Psoas muscle (tissue), 8 donors: Measurements from ENCODE around the gene TSSK6. TPM values are rescaled to one million over a fixed set of nuclear protein-coding genes. Genes with fewer than 3 reads are reported as not detected.
A peak's percentile ranks its signal among the peaks of the same experiment; 100 is the strongest.

ENCODE experiments used
- ATAC-seq, 4 donors: fragments of 200-7000 bp; cut with Tn5 transposase; one replicate each; pipeline ENCODE4 v1.9.1; 2020; ENCODE audit warnings: moderate library complexity in 3 of 4, mild to moderate bottlenecking in 2 of 4
- DNase-seq, 2 donors: peaks; one replicate each; pipeline ENCODE4 v3.0.0-alpha.2; 2020
- H3K27ac ChIP-seq: fragments of 200-600 bp; one replicate; pipeline ENCODE4 v1.8.0; 2022
- H3K27me3 ChIP-seq, 3 donors: fragments of 200-600 bp in 1 of 3; one replicate each; pipeline versions ENCODE4 v1.6.1 to v1.8.0; 2013 to 2022; ENCODE audit warnings: low read length in 2 of 3, mild to moderate bottlenecking in 2 of 3, moderate library complexity in 1 of 3; ENCODE audit not compliant: insufficient read depth in 3 of 3
- H3K36me3 ChIP-seq, 2 donors: fragments of 200-600 bp in 1 of 2; one replicate each; pipeline versions ENCODE4 v1.6.1 to v1.8.0; 2013 to 2022; ENCODE audit warnings: low read depth in 1 of 2, mild to moderate bottlenecking in 1 of 2, moderate library complexity in 1 of 2; ENCODE audit not compliant: insufficient read depth in 1 of 2
- H3K4me1 ChIP-seq: fragments of 200-600 bp; one replicate; pipeline ENCODE4 v1.8.0; 2022
- H3K4me3 ChIP-seq: fragments of 200-600 bp; one replicate; pipeline ENCODE4 v1.8.0; 2022; ENCODE audit warnings: mild to moderate bottlenecking
- H3K9me3 ChIP-seq: fragments of 200-600 bp; one replicate; pipeline ENCODE4 v1.8.0; 2022
- WGBS, 3 donors: extraction: QIAGEN DNeasy Blood & Tissue Kit; methylation state at CpG; one replicate each; pipeline versions ENCODE4 v1.1.6 to v1.1.7; 2013; 5-methylcytosine and 5-hydroxymethylcytosine counted together
- intact Hi-C, 2 donors: fragments of 100-400 bp; cut with DNase I; formaldehyde crosslinking; loops; one replicate each; pipeline versions ENCODE4 v1.11.0 to v1.14.2; 2022
- polyA plus RNA-seq, 3 donors: library from polyadenylated mRNA; stranded (reverse); fragments of 200-250 nt; gene quantifications; one replicate each; pipeline ENCODE4 v1.2.3, GENCODE V29; 2013
- total RNA-seq, 4 donors: library from RNA; stranded (reverse); fragmentation: NEBNext Ultra II Directional in 2 of 4; extraction: Animal tissue kit (Norgen Biotek cat#: 25700) in 2 of 4; gene quantifications; one replicate each; pipeline versions ENCODE4 v1.2.1 to v1.2.4, GENCODE V29; 2021 to 2023
- TF ChIP-seq, protein P1 (sequence below): fragments of 200-600 bp; IDR thresholded peaks from one replicate; pipeline ENCODE4 v1.8.0; 2022; ENCODE audit warnings: antibody characterized with exemption
- donor health status: healthy with polysubstance abuse.
- donor health status: DM: no; HTN: no; CAD: no; lungs with moderate emphysema.
- donor health status: Bipolar disorder and iron deficiency.
- donor health status: healthy.
- donor health status: DM: yes; HTN: yes; CAD: no.
- donor health status: DM: no; HTN: no; CAD: no.
- donor health status: DM: no; HTN: no; CAD: no.
- donor health status: DM: yes; HTN: yes; CAD: no.

TSSK6 gene
- total and polyA plus RNA-seq, 7 donors = 0.37 to 3.2 (median 0.99) TPM; not detected in 1

DNA sequence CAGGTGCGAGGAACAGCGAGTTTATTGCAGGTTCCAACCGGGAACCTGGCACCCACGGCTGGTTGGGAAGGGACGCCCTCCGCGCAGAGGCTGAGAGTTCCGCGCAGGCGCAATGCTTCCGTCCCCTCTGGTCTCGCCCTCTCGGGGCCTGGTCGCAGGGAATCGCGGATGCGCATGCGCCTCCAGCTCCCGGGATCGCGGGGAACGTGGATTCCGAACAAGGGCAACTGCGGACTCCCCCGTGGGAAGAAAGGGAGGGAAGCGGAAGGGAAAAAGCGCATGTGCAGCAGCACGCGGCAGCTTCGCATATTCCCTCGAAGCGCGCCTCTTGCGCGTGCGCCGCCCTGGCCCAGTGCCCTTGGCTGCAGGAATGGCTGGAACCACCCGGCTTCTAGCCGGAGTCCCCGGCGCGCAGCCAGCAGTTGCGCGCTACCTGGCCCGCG lies 1.1 kb downstream of the TSSK6 start:
- intact Hi-C loops = no loop called here
- H3K36me3 ChIP-seq = peaks cover 0 to 4% of the 10 kb centered on the region in 2 donors
- TF ChIP-seq, protein P1, sequence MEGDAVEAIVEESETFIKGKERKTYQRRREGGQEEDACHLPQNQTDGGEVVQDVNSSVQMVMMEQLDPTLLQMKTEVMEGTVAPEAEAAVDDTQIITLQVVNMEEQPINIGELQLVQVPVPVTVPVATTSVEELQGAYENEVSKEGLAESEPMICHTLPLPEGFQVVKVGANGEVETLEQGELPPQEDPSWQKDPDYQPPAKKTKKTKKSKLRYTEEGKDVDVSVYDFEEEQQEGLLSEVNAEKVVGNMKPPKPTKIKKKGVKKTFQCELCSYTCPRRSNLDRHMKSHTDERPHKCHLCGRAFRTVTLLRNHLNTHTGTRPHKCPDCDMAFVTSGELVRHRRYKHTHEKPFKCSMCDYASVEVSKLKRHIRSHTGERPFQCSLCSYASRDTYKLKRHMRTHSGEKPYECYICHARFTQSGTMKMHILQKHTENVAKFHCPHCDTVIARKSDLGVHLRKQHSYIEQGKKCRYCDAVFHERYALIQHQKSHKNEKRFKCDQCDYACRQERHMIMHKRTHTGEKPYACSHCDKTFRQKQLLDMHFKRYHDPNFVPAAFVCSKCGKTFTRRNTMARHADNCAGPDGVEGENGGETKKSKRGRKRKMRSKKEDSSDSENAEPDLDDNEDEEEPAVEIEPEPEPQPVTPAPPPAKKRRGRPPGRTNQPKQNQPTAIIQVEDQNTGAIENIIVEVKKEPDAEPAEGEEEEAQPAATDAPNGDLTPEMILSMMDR = no peak
- 7 to 15% (median 12%) methylated on average over 45 to 46 of the region's 46 CpGs for WGBS, 3 donors
- H3K4me3 ChIP-seq = peak overlapping the region; percentile 57
- H3K27me3 ChIP-seq = no peaks in the 10 kb centered on the region
- peaks cover 16% of the 10 kb centered on the region for H3K4me1 ChIP-seq
- H3K9me3 ChIP-seq = no peaks in the 10 kb centered on the region
- DNase-seq = peak; percentile 74 to 85
- peak; percentile 11 to 23 (median 15) for ATAC-seq
- H3K27ac ChIP-seq = no peak overlapping the region

DNA sequence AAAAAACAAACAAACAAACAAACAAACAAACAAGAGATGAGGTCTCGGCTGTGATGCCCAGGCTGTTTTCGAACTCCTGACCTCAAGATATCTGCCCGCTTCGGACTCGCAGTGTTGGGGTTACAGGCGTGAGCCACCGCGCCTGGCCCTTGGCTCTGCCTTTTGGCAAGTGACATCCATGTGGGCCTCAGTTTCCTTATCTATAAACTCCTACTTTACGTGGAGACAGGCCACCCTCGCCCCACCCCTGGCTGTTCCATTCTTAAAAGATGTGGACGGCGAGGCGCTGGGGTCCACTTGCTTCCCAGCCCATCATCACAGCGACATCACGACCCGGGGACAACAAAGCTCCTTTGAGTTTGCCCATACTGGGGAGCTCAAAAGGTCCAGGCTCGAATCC lies 1.7 kb downstream of the TSSK6 start:
- no peaks in the 10 kb centered on the region for H3K27me3 ChIP-seq
- peak overlapping the region; percentile 57 for H3K4me3 ChIP-seq
- intact Hi-C loops = no loop called here
- H3K4me1 ChIP-seq = peaks cover 16% of the 10 kb centered on the region
- no peaks in the 10 kb centered on the region for H3K36me3 ChIP-seq
- TF ChIP-seq, protein P1 = no peak
- WGBS, 3 donors = 81 to 83% (median 82%) methylated on average over 17 of the region's 17 CpGs
- ATAC-seq = no peak
- DNase-seq = no peak
- H3K9me3 ChIP-seq = no peaks in the 10 kb centered on the region
- no peak overlapping the region for H3K27ac ChIP-seq

DNA sequence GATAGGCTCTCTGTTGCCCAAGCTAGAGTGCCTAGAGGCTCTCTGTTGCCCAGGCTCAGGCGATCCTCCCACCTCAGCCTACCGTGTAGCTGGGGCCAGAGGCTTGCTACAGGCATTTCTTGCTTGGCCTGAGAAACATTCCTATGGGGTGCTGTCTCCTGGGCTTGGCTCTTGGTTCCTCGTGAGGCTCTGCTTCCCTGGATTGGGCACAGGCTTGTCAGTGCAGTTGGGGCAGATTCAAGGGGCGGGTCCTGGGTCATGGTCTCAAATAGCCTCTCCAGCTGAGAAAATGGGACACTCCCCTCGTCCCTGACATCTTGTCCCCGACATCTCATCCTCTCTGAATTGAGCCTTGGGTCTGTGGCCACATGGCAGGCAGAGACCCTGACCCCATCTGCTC lies 4.9 kb downstream of the TSSK6 start:
- no peaks in the 10 kb centered on the region for H3K4me1 ChIP-seq
- intact Hi-C loops = no loop called here
- 18 to 21% (median 18%) methylated on average over 6 of the region's 6 CpGs for WGBS, 3 donors

DNA sequence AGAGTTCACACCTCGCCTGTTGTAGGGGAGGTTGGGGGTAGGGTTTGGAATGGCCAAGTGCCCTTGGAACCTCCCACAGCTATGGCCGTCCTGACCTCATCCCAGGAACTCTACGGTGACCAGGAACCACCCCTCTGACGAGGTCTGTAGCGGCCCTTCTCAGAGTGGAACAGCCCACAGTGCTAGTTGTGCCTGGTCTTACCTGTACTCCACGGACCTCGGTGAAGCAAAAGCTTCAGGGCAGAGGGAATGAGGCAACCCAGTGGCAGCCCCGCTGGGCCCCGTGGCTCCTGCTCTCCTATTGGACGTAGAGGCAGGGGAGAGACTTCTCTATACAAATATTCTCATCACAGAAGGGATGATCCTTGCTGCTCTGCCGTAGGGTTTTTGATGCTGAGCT lies 7.1 kb downstream of the TSSK6 start:
- peaks cover 0 to 43% of the 10 kb centered on the region in 2 donors for H3K36me3 ChIP-seq
- H3K27me3 ChIP-seq = no peaks in the 10 kb centered on the region
- H3K9me3 ChIP-seq = no peaks in the 10 kb centered on the region
- TF ChIP-seq, protein P1 = no peak
- no peak overlapping the region for H3K4me3 ChIP-seq
- intact Hi-C loops = no loop called here
- 76 to 84% (median 76%) methylated on average over 11 of the region's 11 CpGs for WGBS, 3 donors
- ATAC-seq (peak in 2 of 4 donors; percentile 6 to 17), DNase-seq (no peak)
- no peak overlapping the region for H3K27ac ChIP-seq
- no peaks in the 10 kb centered on the region for H3K4me1 ChIP-seq

More for the DNA sequence above, 4.9 kb downstream of the TSSK6 start:
- ATAC-seq (no peak), DNase-seq (no peak)
- Histone ChIP-seq H3K27ac (no peak overlapping the region), H3K27me3 (no peaks in the 10 kb centered on the region), H3K36me3 (peaks cover 0 to 22% of the 10 kb centered on the region in 2 donors), H3K9me3 (no peaks in the 10 kb centered on the region), H3K4me3 (no peak overlapping the region)
- TF ChIP-seq, protein P1 = no peak

DNA sequence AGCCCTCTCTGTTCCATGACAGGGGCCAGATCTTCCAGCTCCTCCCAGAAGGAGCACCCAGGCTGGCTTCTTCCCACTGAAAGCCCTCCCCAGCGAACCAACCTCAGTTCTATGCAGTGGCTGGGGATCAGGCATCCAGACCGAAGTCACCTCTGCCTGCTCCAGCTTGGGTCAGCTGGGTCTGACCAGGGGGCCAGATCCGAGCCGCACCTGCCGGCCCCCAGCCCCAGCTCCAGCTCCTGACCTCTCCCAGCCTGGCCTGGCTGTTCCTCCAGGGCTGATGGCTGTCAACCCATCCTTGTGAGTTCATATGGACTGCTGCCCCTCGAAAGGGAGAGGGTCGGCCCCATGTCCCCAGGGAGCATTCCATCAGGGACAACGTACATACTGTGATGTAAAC lies 8.0 kb downstream of the TSSK6 start:
- Histone ChIP-seq H3K9me3 (no peaks in the 10 kb centered on the region), H3K27ac (no peak overlapping the region), H3K36me3 (peaks cover 2 to 52% of the 10 kb centered on the region in 2 donors), H3K27me3 (no peaks in the 10 kb centered on the region), H3K4me3 (no peak overlapping the region), H3K4me1 (no peaks in the 10 kb centered on the region)
- ATAC-seq (no peak), DNase-seq (no peak)
- intact Hi-C loops = no loop called here
- 80 to 83% (median 81%) methylated on average over 8 of the region's 8 CpGs for WGBS, 3 donors
- TF ChIP-seq, protein P1 = no peak
